Astrocyte (in vitro differentiated cells and primary cell): ENCODE results near the gene KCNQ1.

ENCODE experiments used
- CTCF ChIP-seq: IDR thresholded peaks from 2 replicates; pipeline ENCODE4 v1.5.1; 2011; ENCODE audit warnings: low read depth, mild to moderate bottlenecking, inconsistent platforms, low read length, moderate library complexity; ENCODE audit not compliant: insufficient read depth
- EZH2 ChIP-seq: IDR thresholded peaks from 2 replicates; pipeline ENCODE4 v1.6.1; 2012; ENCODE audit warnings: mild to moderate bottlenecking, low read length, inconsistent platforms; ENCODE audit not compliant: insufficient read depth

DNA sequence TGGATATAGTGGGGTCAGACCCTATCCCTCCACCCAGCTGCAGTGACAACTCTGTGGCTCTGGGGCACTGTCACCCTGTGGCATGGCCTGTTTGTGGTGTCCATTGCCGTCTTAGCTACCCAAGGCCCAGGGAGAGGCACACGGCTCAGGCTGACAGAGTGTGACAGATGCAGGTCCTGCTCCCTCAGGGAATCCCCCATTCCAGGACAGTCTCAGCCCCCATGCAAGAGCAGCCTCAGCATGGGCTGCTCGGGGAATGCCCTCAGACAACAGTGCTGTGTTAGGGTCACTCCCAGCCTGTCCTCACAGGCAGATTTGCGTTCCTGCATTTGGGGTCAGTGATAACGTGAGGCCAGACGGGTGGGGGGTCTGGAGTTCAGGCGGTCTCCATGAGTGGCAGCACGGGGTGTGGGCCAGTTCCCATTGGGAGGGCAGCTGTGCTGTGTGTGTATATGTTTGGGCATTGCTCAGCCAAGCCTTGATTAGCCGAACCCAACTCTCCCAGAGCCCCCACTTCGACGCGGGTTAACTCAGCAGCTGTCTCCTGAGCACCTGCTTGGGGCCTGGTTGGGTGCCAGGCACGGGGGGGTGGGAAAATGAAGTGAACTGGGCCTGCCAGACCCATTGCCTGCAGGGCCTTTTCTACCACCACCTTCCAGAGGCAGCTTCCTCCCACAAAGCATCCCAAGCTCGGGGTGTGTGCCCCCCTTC, 260.2 kb downstream of the KCNQ1 start:
- TF ChIP-seq CTCF: no peak
- no peak for TF ChIP-seq EZH2
